ENCODE measurements around the gene FGG. TPM values are rescaled to one million over a fixed set of nuclear protein-coding genes. Genes with fewer than 3 reads are reported as not detected.

The FGG gene
- not detected in 2 replicates for total RNA-seq

DNA sequence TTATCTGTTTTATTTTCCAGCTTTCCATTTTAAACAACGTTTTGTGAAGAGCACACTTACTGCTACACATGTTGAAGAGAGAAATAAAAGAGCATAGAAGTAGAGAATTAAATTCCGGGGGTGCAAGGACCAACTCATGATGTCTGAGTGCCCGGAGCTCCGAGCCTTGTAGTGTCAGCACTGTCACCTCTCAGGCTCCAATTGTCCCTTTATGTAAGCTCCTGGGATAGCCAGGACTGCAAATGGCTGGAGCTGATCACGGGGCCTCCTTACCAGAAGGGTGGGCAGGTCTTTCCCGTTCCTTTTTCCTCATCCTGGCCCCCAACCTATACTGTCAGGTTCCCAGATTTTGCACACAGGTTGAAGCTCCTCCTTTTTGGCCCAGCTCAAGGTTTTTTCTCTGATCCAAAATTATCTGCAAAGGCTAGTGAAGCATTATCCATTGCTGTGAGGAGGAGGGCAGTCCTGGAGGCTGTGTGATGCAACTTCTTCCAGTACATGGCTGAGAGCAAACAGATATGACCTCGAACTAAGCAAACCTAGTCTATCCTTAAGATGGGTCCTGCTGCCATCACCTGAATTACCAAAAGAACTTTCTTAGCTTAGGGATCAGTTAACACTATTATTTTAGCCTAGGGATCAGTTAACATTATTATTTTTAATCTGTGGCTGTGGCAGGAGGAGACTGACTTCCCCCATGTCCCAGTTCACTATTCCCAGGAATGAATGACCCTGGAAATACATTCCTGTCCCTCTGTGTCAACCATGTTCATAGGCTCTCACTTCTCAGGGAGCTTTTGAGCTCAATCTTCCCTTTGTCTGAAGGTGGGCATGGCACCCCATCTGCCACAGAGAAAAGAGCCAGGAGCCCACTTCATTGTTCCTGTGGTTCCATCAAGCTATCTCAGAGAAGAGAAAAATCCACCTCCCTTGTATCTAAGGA, at the start of gene FGG:
TSS of gene FGG (minus strand) at position 185 of the 943 bp plus-strand sequence. CDS start at position 138, 47 bp downstream.

DNA sequence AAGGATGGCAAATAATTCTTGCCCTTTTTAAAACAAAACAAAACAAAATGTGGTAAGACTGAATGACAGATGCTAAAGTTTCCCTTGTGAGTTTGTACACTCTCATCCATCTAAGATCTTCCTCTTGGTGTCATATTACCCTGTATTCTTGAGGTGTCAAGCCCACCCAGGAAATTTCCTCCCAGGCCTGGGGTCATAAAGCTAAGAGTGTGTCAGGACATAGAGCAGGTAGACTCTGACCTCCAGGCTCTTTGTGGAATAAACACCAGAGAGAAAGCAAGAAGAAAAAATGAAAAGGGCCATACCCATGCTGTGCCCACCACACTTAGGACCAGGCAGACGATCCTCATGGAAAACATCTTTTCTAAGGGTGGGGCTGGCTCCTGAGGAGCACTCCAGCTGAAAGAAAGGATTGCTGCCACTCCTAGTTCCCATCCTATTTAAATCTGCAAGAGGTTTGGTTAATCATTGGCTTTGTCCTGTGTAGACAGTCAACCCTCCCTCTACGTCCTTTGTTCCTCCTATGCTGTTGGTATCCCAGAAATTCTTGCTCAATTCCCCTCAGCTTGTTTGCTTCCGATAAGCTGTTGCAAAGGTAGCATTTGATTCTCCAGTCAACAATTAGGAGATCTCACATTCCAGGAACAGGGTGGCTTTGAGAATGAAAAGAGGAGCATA, 22.0 kb downstream of the FGG start, which contains the start of gene FGA:
TSS of gene FGA (minus strand) at position 414 of the 678 bp plus-strand sequence. CDS start at position 359, 55 bp downstream.

DNA sequence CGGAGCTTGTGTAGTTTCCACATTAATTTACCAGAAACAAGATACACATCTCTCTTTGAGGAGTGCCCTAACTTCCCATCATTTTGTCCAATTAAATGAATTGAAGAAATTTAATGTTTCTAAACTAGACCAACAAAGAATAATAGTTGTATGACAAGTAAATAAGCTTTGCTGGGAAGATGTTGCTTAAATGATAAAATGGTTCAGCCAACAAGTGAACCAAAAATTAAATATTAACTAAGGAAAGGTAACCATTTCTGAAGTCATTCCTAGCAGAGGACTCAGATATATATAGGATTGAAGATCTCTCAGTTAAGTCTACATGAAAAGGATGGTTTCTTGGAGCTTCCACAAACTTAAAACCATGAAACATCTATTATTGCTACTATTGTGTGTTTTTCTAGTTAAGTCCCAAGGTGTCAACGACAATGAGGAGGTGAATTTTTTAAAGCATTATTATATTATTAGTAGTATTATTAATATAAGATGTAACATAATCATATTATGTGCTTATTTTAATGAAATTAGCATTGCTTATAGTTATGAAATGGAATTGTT, 49.7 kb downstream of the FGG start, which contains the start of gene FGB:
TSS of gene FGB (plus strand) at position 315 of the 558 bp plus-strand sequence. CDS start at position 323, 8 bp downstream.

Other genes starting within 250 kb of the FGG start
- 0.08 TPM in 1 of 2 replicates, not detected in the other for gene DCHS2, start 120.9 kb downstream of the FGG start, total RNA-seq
- gene PLRG1, start 62.3 kb downstream of the FGG start, total RNA-seq, result 42.4 and 72.3 TPM in 2 replicates
- not detected in 2 replicates for gene FGB, start 49.6 kb downstream of the FGG start, total RNA-seq
- not detected in 2 replicates for gene FGA, start 21.9 kb downstream of the FGG start, total RNA-seq
- gene LRAT, start 131.3 kb upstream of the FGG start, total RNA-seq, result 2.4 and 3.7 TPM in 2 replicates
- 0.27 and 1.6 TPM in 2 replicates for gene RBM46, start 168.6 kb upstream of the FGG start, total RNA-seq

All from hair follicular keratinocyte (primary cell).